ENCODE data around the gene ZBTB18. TPM values are rescaled to one million over a fixed set of nuclear protein-coding genes. Genes with fewer than 3 reads are reported as not detected.

ZBTB18 gene
- total and polyA plus RNA-seq, 2 donors (not counting 1 experiment from before 2014, with no cell fraction given) = 38.4 to 130 TPM

DNA sequence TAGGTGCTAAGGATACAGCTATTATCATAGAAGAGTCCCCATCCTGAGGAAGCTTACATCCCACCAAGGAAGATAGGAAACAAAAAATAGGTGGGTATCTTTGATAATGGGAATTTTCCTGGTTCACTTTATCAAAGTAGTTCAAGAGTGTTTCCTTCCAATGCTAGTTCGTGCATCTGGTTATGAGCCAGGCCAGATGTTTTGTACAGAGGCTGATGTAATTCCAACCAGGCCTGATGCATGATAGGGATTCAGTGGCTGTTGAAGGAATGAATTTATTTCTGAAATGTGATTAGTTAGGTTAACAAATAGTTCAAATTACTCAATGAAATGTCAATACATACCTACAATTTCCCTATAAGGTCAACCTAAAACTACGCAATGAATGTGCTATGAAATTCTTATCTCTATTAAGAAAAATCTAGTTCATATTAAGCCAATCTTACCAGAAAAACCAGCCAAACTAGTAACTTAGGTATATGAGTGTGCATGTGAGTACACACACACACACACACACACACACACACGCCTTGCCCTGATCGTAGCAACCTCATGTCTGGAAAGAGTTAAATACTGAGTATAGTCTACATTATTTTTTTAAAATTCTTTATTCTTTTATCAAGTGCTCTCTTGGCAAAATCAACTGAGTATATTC is 9.5 kb upstream of the ZBTB18 start:
- H4K20me1 ChIP-seq (ENCODE audit: control insufficient read depth, insufficient read depth, low read length, poor library complexity, severe bottlenecking) = no peaks in the 10 kb centered on the region
- H3K4me1 ChIP-seq (ENCODE audit: control insufficient read depth in 2 of 2, insufficient read depth in 2 of 2, low read length in 2 of 2) = peaks cover under 1 to 7% of the 10 kb centered on the region in 2 donors
- H3K27me3 Mint-ChIP-seq = no peaks in the 10 kb centered on the region
- no peaks in the 10 kb centered on the region for H3K27me3 ChIP-seq (replicated peaks in 1 of 4; ENCODE audit: control extremely low read depth in 1 of 4, control insufficient read depth in 3 of 4, insufficient read depth in 4 of 4, low read length in 3 of 4)
- no peak overlapping the region for H3K9ac ChIP-seq (ENCODE audit: low read length)
- H3K4me3 ChIP-seq (ENCODE audit: control extremely low read depth in 1 of 5, extremely low read depth in 1 of 5, insufficient read depth in 1 of 5, low read depth in 2 of 5, low read length in 4 of 5) = no peak overlapping the region
- H2AFZ ChIP-seq (ENCODE audit: insufficient read depth, low read depth, low read length, poor library complexity, severe bottlenecking) = no peak overlapping the region
- H3K27ac Mint-ChIP-seq = no peak overlapping the region
- no peaks in the 10 kb centered on the region for H3K9me3 Mint-ChIP-seq (ENCODE audit: insufficient read depth)
- ChIA-PET POLR2A (no interaction called here), CTCF (no interaction called here)
- DNase-seq = no peak
- peaks cover 10% of the 10 kb centered on the region for H3K4me1 Mint-ChIP-seq
- TF ChIP-seq EZH2 (IDR thresholded peaks at IDR 0.05; ENCODE audit: borderline replicate concordance, insufficient read depth, low read depth, low read length, poor library complexity, severe bottlenecking) (no peak), CTCF (IDR thresholded peaks at IDR 0.05) (no peak)
- H3K79me2 ChIP-seq (ENCODE audit: control insufficient read depth, insufficient read depth, low read length) = no peaks in the 10 kb centered on the region
- H3K9me3 ChIP-seq (ENCODE audit: control extremely low read depth in 1 of 3, control insufficient read depth in 2 of 3, insufficient read depth in 1 of 3, low read length in 2 of 3) = no peaks in the 10 kb centered on the region
- ATAC-seq (ENCODE audit: low read depth) = no peak
- no peaks in the 10 kb centered on the region for H3K36me3 ChIP-seq (replicated peaks in 1 of 2; ENCODE audit: control extremely low read depth in 1 of 2, control insufficient read depth in 1 of 2, extremely low read depth in 1 of 2, insufficient read depth in 2 of 2, low read length in 1 of 2)
- H3K27ac ChIP-seq (ENCODE audit: low read length in 2 of 2) = no peak overlapping the region
- no peak overlapping the region for H3K4me2 ChIP-seq (replicated peaks; ENCODE audit: low read depth, low read length, poor library complexity, severe bottlenecking)
- no peak overlapping the region for H3K4me3 Mint-ChIP-seq
- intact Hi-C loops (cut with micrococcal nuclease) = loop anchor here (10.0 kb wide), 1 partner anchor 793 kb away; the partner anchor contains the start of gene COX20
- 100% methylated on average over 1 of the region's 4 CpGs for WGBS (ENCODE audit: insufficient coverage)

GRCh38 chr1:244042293-244042692 is 8.8 kb upstream of the ZBTB18 start:
- 100% methylated on average over 3 of the region's 3 CpGs for WGBS (ENCODE audit: insufficient coverage)
- Histone ChIP-seq H3K4me3 (ENCODE audit: control extremely low read depth in 1 of 5, extremely low read depth in 1 of 5, insufficient read depth in 1 of 5, low read depth in 2 of 5, low read length in 4 of 5) (no peak overlapping the region), H3K4me1 (ENCODE audit: control insufficient read depth in 2 of 2, insufficient read depth in 2 of 2, low read length in 2 of 2) (peaks cover 7 to 13% of the 10 kb centered on the region in 2 donors), H3K27me3 (replicated peaks in 1 of 4; ENCODE audit: control extremely low read depth in 1 of 4, control insufficient read depth in 3 of 4, insufficient read depth in 4 of 4, low read length in 3 of 4) (no peaks in the 10 kb centered on the region), H3K79me2 (ENCODE audit: control insufficient read depth, insufficient read depth, low read length) (no peaks in the 10 kb centered on the region), H3K4me2 (replicated peaks; ENCODE audit: low read depth, low read length, poor library complexity, severe bottlenecking) (no peak overlapping the region), H2AFZ (ENCODE audit: insufficient read depth, low read depth, low read length, poor library complexity, severe bottlenecking) (no peak overlapping the region), H3K9ac (ENCODE audit: low read length) (no peak overlapping the region), H4K20me1 (ENCODE audit: control insufficient read depth, insufficient read depth, low read length, poor library complexity, severe bottlenecking) (no peaks in the 10 kb centered on the region), H3K27ac (ENCODE audit: low read length in 2 of 2) (no peak overlapping the region), H3K9me3 (ENCODE audit: control extremely low read depth in 1 of 3, control insufficient read depth in 2 of 3, insufficient read depth in 1 of 3, low read length in 2 of 3) (no peaks in the 10 kb centered on the region), H3K36me3 (replicated peaks in 1 of 2; ENCODE audit: control extremely low read depth in 1 of 2, control insufficient read depth in 1 of 2, extremely low read depth in 1 of 2, insufficient read depth in 2 of 2, low read length in 1 of 2) (no peaks in the 10 kb centered on the region)
- intact Hi-C loops (cut with micrococcal nuclease) = loop anchor here (10.0 kb wide), 1 partner anchor 793 kb away; the partner anchor contains the start of gene COX20
- Mint-ChIP-seq H3K4me3 (no peak overlapping the region), H3K4me1 (peaks cover 17% of the 10 kb centered on the region), H3K9me3 (ENCODE audit: insufficient read depth) (no peaks in the 10 kb centered on the region), H3K27ac (no peak overlapping the region), H3K27me3 (no peaks in the 10 kb centered on the region)
- ChIA-PET POLR2A (no interaction called here), CTCF (no interaction called here)
- no peak for ATAC-seq (ENCODE audit: low read depth)
- no peak for TF ChIP-seq CTCF (IDR thresholded peaks at IDR 0.05)
- TF ChIP-seq EZH2 (IDR thresholded peaks at IDR 0.05; ENCODE audit: borderline replicate concordance, insufficient read depth, low read depth, low read length, poor library complexity, severe bottlenecking) = no peak
- DNase-seq = no peak

All from B cell (primary cell).